Activated CD4-positive, alpha-beta T cell treated with anti-CD3 and anti-CD28 coated beads for 24 hours (primary cell): Measurements from ENCODE around the gene TEX13B.

Source experiments
- DNase-seq, 2 donors: peaks; one replicate each; pipeline ENCODE4 v3.0.0-alpha.2; 2020; ENCODE audit warnings: low read depth in 2 of 2

The TEX13B gene

DNA sequence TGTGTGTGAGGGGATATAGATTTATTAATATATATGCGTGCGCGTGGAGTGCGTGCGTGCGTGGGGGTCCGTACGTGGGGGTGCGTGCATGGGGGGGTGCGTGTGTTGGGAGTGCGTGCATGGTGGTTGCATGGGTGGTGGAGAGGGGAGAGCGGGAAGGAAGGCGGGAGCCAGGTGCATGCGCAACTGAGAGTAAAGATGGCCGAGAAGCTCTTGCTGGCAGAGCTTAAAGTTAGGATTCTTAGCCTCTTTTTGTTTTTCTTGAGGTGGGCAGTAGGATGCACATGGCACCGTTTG is 45.8 kb downstream of the TEX13B start:
- DNase-seq, result no peak

- DNase-seq, result no peak
Observed at GRCh38 chrX:107935664-107936433, 46.3 kb downstream of the TEX13B start.

- no peak for DNase-seq
Observed at GRCh38 chrX:107935200-107935599, 47.0 kb downstream of the TEX13B start.

GRCh38 chrX:107934262-107934661 is 47.9 kb downstream of the TEX13B start:
- DNase-seq, result no peak
